Thoracic aorta (tissue), 2 donors: ENCODE data around the gene MEGF11. TPM values are rescaled to one million over a fixed set of nuclear protein-coding genes. Genes with fewer than 3 reads are reported as not detected.

Experiments used
- ATAC-seq: fragments of 150-250 bp; one replicate; pipeline ENCODE4 v1.8.0; 2017; ENCODE audit warnings: low read depth; ENCODE audit not compliant: insufficient number of reproducible peaks, low FRiP score
- DNase-seq: peaks from one replicate; pipeline ENCODE4 v3.0.0-alpha.2; 2020; ENCODE audit warnings: low spot score
- H3K27ac ChIP-seq, 2 donors: fragments of 200-600 bp; sonication (generic); 1 replicate in 1 of 2; 2 replicates in 1 of 2; pipeline ENCODE4 v1.5.1; 2016; ENCODE audit warnings: mild to moderate bottlenecking in 2 of 2, moderate library complexity in 2 of 2
- H3K27me3 ChIP-seq: fragments of 200-600 bp; sonication (generic); replicated peaks from 2 replicates; pipeline ENCODE4 v1.6.0; 2016; ENCODE audit warnings: mild to moderate bottlenecking; ENCODE audit not compliant: insufficient read depth
- H3K36me3 ChIP-seq: fragments of 200-600 bp; sonication (generic); one replicate; pipeline ENCODE4 v1.5.1; 2016
- H3K4me1 ChIP-seq, 2 donors: fragments of 200-600 bp; sonication (generic); 1 replicate in 1 of 2; 2 replicates in 1 of 2; pipeline versions ENCODE4 v1.5.1 to v1.6.0; 2016; ENCODE audit warnings: low read depth in 2 of 2, mild to moderate bottlenecking in 1 of 2; ENCODE audit not compliant: control insufficient read depth in 1 of 2
- H3K4me3 ChIP-seq: fragments of 200-600 bp; sonication (generic); 2 replicates; pipeline ENCODE4 v1.5.1; 2016; ENCODE audit warnings: mild to moderate bottlenecking
- H3K9me3 ChIP-seq: fragments of 200-600 bp; sonication (generic); 2 replicates; pipeline ENCODE4 v1.5.1; 2016
- CTCF ChIP-seq: fragments of 200-600 bp; sonication (generic); IDR thresholded peaks from one replicate; pipeline ENCODE4 v1.5.1; 2019; ENCODE audit warnings: antibody characterized with exemption
- total RNA-seq, 2 donors: library from RNA; depleted of rRNA; stranded (reverse); fragments of >200 nt; gene quantifications; one replicate each; pipeline versions ENCODE4 v1.1.0 to v1.2.3, GENCODE V29; 2016

Gene MEGF11
- total RNA-seq, 2 donors from 2014 or later = not detected

- no peak for TF ChIP-seq CTCF
- ATAC-seq (no peak), DNase-seq (no peak)
- Histone ChIP-seq H3K4me1 (no peaks in the 10 kb centered on the region), H3K27ac (no peak overlapping the region), H3K4me3 (no peak overlapping the region), H3K9me3 (no peaks in the 10 kb centered on the region), H3K36me3 (no peaks in the 10 kb centered on the region), H3K27me3 (no peaks in the 10 kb centered on the region)
Observed at GRCh38 chr15:65851981-65852380, 401.6 kb downstream of the MEGF11 start.

DNA sequence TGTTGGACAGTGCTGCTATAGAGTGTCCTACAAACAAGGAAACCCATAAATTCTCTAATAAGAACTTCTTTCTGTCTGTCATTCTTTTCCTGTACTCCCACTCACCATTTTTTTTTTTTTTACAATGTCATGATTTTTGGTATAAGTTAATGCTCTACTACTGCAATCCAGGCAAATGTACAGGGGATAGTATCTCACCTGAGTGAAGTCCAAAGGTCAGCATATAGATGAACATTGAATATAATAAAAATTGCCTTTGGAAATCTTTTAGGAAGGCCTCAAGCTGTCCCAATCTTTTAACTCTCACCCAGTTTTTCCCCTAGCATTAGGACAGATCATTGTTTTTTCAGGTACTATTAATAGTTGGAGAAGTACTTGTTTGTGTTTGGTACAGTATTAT, 405.6 kb downstream of the MEGF11 start:
- H3K4me1 ChIP-seq = no peaks in the 10 kb centered on the region
- H3K9me3 ChIP-seq = no peaks in the 10 kb centered on the region
- H3K27ac ChIP-seq = no peak overlapping the region
- TF ChIP-seq CTCF = no peak
- no peak overlapping the region for H3K4me3 ChIP-seq
- no peak for DNase-seq
- no peak for ATAC-seq
- H3K27me3 ChIP-seq = no peaks in the 10 kb centered on the region
- H3K36me3 ChIP-seq = no peaks in the 10 kb centered on the region

DNA sequence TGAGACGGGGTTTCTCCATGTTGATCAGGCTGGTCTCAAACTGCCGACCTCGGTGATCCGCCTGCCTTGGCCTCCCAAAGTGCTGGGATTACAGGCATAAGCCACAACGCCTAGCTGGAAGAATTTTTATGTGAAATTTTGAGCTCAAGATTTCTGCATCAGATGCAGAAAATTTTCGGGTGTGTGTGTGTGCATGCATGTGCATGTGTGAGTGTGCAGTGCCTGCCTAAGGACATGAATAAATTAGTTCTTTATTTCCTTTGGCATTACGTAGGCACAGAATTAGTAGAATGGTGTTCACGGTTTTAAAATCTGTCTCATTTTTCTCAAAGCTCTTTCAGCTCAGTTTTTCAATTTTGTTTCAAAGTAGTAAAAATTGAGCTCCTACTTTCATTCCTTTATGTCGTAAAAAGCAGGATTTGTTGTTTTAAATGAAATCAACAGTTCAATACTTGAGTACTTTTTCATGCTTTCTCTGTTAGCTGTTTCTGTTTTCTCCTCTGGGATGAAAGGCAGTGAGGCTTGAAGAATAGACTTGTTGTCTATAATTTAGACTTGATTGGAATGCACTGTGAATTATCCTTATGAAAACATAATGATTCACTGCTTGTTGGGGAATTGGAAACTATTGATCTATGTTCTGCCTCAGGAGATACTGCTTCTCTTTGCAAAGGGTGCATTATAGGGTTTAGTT, 407.6 kb downstream of the MEGF11 start:
- H3K27me3 ChIP-seq = no peaks in the 10 kb centered on the region
- H3K4me3 ChIP-seq = no peak overlapping the region
- no peak for TF ChIP-seq CTCF
- H3K4me1 ChIP-seq = peaks cover 2 to 12% of the 10 kb centered on the region in 2 donors
- no peaks in the 10 kb centered on the region for H3K9me3 ChIP-seq
- H3K36me3 ChIP-seq = no peaks in the 10 kb centered on the region
- no peak overlapping the region for H3K27ac ChIP-seq
- no peak for ATAC-seq
- no peak for DNase-seq

Other genes with a start within 250 kb of the MEGF11 start
- gene DIS3L, start 39.8 kb upstream of the MEGF11 start, total RNA-seq = 10 to 100 TPM; 36.8 to 45.1 TPM
- gene TIPIN, start 102.9 kb upstream of the MEGF11 start, total RNA-seq = 10 to 100 TPM in 1 of 2 donors, 1 to 10 TPM in 1; 2.8 to 13.1 TPM
- 10 to 100 TPM; 58.7 to 62.3 TPM for gene MAP2K1, start 133.2 kb upstream of the MEGF11 start, total RNA-seq
- 10 to 100 TPM; 30.3 to 38.1 TPM for gene SNAPC5, start 244.0 kb upstream of the MEGF11 start, total RNA-seq